Stimulated activated CD4-positive, alpha-beta T cell treated with anti-CD3 and anti-CD28 coated beads, Interleukin-12 subunit alpha, Interleukin-12 subunit beta, amount 100 ng/mL, for 4 hours (primary cell): ENCODE data around the gene POTEF.
"Not testable (repeated sequence)": the region's sequence is repeated elsewhere in the genome, so short reads cannot be mapped to it uniquely, and the experiment has no call there.

Experiments used
- DNase-seq: peaks from one replicate; pipeline ENCODE4 v3.0.0-alpha.2; 2020

POTEF gene

GRCh38 chr2:130152816-130153595 is 24.0 kb upstream of the POTEF start:
- no peak for DNase-seq

- DNase-seq: not testable (repeated sequence)
Observed at GRCh38 chr2:130152136-130152815, 23.3 kb upstream of the POTEF start.

GRCh38 chr2:130151145-130151512 is 22.1 kb upstream of the POTEF start:
- DNase-seq: not testable (repeated sequence)

GRCh38 chr2:130150181-130151144 is 21.4 kb upstream of the POTEF start:
- DNase-seq: no peak

GRCh38 chr2:130148515-130148914 is 19.5 kb upstream of the POTEF start:
- not testable (repeated sequence) for DNase-seq

GRCh38 chr2:130145006-130145414 is 16.0 kb upstream of the POTEF start, which contains the start of gene CCDC74B:
TSS of gene CCDC74B (minus strand) at chr2:130145112. CDS start at chr2:130144996, 116 bp downstream.
- peak; percentile 50 for DNase-seq

- DNase-seq: not testable (repeated sequence)
Observed at GRCh38 chr2:130143266-130144039, 14.4 kb upstream of the POTEF start.

GRCh38 chr2:130142396-130143265 is 13.6 kb upstream of the POTEF start:
- not testable (repeated sequence) for DNase-seq

GRCh38 chr2:130141645-130142370 is 12.8 kb upstream of the POTEF start:
- not testable (repeated sequence) for DNase-seq

- DNase-seq: not testable (repeated sequence)
Observed at GRCh38 chr2:130141002-130141401, 12.0 kb upstream of the POTEF start.

- DNase-seq: not testable (repeated sequence)
Observed at GRCh38 chr2:130140516-130140915, 11.5 kb upstream of the POTEF start.

GRCh38 chr2:130139331-130140280 is 10.6 kb upstream of the POTEF start:
- not testable (repeated sequence) for DNase-seq

GRCh38 chr2:130138841-130139251 is 9.8 kb upstream of the POTEF start:
- not testable (repeated sequence) for DNase-seq

- not testable (repeated sequence) for DNase-seq
Observed at GRCh38 chr2:130138326-130138725, 9.3 kb upstream of the POTEF start.

GRCh38 chr2:130137118-130137517 is 8.1 kb upstream of the POTEF start:
- DNase-seq: not testable (repeated sequence)

GRCh38 chr2:130136546-130136945 is 7.5 kb upstream of the POTEF start:
- DNase-seq: not testable (repeated sequence)

- no peak for DNase-seq
Observed at GRCh38 chr2:130135692-130136541, 6.9 kb upstream of the POTEF start.

GRCh38 chr2:130128464-130128863 is 558 bp downstream of the POTEF start:
- not testable (repeated sequence) for DNase-seq
